ENCODE measurements around the gene PARD6G. TPM values are rescaled to one million over a fixed set of nuclear protein-coding genes. Genes with fewer than 3 reads are reported as not detected.

PARD6G gene
- total and polyA plus RNA-seq, 2 donors: 4.7 to 13.6 TPM

DNA sequence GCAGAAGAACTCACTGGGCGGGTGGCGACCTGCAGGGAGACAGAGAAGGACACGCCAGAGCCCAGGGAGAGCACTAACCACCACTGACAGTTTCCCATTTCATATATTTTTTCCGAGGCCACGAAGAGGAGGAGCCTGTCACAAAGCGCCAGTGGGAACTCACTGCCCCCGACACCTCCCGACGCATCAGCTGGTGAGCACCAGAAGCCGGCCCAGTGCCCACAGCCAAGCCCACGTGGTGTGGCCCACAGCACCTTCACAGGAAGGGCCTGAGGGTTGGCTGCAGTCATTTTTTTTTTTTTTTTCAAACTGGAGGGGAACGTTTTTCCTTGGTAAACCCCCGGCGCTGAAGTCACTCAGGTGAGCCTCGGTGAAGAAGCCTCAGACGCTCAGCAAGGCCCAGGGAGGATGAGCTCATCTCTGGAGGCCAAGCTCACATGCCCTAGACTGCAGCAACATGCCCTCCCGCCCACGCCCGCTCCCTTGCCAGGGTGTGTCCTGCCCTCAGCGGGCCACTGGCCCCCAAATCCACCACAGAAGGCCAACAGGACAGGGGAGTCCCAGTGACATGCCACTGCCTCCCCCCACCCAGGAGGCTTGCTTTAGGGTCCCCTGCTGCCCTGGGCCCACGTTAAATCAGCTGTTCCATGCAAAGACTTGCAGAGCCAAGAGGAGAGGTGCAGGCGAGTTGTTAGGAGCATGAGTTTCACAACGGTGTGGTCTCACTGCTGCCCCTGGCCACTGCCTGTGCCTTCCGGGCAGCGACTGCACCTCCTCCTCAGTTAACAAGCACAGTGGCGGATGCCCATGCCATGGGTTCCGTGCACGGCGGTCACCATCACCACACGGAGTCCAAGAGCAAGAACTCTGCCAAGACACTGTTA, 68.1 kb downstream of the PARD6G start:
- H3K9me3 ChIP-seq (ENCODE audit: control insufficient read depth in 2 of 2, insufficient read depth in 1 of 2, low read length in 1 of 2): no peaks in the 10 kb centered on the region
- DNase-seq (ENCODE audit: low read depth in 6 of 9, low spot score in 9 of 9): no peak
- peak overlapping the region; percentile 55 to 72 for H3K27ac ChIP-seq (ENCODE audit: low read depth in 1 of 2, low read length in 1 of 2)
- 84% methylated on average over 30 of the region's 30 CpGs for whole genome bisulfite sequencing
- no peaks in the 10 kb centered on the region for H3K27me3 ChIP-seq (ENCODE audit: control insufficient read depth in 2 of 2, insufficient read depth in 1 of 2, low read length in 1 of 2)
- no peaks in the 10 kb centered on the region for H3K36me3 ChIP-seq (ENCODE audit: control insufficient read depth in 2 of 2, insufficient read depth in 2 of 2, low read length in 1 of 2)
- peaks cover 0 to 15% of the 10 kb centered on the region in 2 donors for H3K4me1 ChIP-seq (ENCODE audit: control insufficient read depth in 2 of 2, insufficient read depth in 2 of 2, low read length in 2 of 2)
- H3K4me3 ChIP-seq (ENCODE audit: low read length in 2 of 2): no peak overlapping the region

DNA sequence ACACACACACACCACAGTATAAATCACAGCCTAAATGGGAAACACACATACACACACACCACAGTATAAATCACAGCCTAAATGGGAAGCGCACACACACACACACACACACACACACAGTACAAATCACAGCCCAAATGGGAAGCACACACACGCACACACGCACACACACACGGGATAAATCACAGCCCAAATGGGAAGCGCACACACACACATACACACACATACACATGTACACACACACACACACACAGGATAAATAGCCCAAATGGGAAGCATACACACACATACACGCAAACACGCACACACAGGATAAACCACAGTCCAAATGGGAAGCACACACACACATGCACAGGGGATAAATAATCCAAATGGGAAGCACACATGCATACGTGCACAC, 70.2 kb downstream of the PARD6G start:
- 93% methylated on average over 8 of the region's 8 CpGs for WGBS
- no peaks in the 10 kb centered on the region for H3K9me3 ChIP-seq (ENCODE audit: control insufficient read depth in 2 of 2, insufficient read depth in 1 of 2, low read length in 1 of 2)
- DNase-seq (ENCODE audit: low read depth in 6 of 9, low spot score in 9 of 9): no peak
- no peak overlapping the region for H3K4me3 ChIP-seq (ENCODE audit: low read length in 2 of 2)
- H3K27me3 ChIP-seq (ENCODE audit: control insufficient read depth in 2 of 2, insufficient read depth in 1 of 2, low read length in 1 of 2): no peaks in the 10 kb centered on the region
- H3K36me3 ChIP-seq (ENCODE audit: control insufficient read depth in 2 of 2, insufficient read depth in 2 of 2, low read length in 1 of 2): no peaks in the 10 kb centered on the region
- H3K4me1 ChIP-seq (ENCODE audit: control insufficient read depth in 2 of 2, insufficient read depth in 2 of 2, low read length in 2 of 2): peaks cover 0 to 15% of the 10 kb centered on the region in 2 donors
- H3K27ac ChIP-seq (ENCODE audit: low read depth in 1 of 2, low read length in 1 of 2): no peak overlapping the region

DNA sequence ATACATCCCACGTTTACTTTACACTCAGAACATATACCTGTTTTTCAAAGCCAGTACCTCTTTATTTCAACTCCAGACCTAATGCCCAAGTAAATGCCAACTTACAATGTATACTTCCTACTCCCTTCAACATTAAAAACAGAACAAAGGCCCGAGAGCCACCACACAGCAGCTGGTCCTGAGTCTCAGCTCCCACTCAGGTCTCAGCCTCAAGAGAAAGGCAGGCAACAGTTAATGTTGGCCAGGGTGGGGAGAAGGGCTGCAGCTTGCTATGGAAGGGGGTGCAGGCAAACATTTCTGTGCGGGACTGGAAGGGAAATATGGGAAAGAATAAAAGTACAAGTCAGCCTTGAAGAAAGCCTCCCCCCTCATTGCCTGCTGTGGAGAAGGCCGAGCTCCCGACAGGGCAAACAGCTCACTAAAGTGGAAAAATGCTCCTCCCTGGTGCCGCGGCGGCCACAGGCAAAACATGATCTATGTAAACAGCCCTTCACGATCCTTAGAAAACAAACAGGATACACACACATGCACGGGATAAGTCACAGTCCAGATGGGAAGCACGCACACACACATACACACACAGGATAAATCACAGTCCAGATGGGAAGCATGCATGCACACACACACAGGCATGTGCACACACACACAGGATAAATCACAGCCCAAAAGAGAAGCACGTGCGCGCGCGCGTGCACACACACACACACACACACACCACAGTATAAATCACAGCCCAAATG, 70.8 kb downstream of the PARD6G start:
- 87% methylated on average over 17 of the region's 17 CpGs for WGBS
- DNase-seq (ENCODE audit: low read depth in 6 of 9, low spot score in 9 of 9): no peak

DNA sequence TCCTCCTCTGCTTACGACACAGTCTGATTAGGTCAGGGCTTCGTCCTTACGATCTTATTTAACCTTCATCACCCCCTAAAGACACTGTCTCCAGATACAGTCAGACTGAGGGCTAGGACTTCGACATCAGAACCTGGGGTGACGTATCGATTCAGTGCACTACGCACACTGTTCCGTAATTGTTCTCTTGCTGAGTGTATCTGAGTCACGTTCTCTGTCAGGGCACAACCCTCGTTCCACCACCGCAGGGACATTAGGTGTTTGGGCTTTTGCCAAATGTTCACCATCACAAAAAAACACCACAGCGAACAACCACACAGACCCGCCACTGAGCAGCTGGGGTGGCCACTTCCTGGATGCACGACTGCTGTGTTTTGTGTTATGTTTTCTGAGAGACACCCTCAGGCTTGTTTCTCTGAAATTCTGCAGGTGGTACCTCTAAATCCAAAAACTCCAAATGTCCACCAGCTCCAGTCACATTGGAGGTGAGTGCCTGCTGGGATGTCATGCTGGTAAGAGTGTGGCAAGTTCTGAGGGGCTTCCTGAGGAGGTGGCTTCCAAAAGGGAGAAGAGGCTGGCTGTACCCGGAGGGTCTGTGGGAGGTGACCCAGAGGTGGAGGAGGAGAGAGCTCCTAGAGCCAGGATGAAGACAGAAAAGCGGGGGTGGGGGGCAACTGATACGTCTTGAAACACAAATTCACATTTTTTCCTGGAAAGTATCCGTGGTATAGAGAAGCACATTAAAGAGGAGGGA, 71.7 kb downstream of the PARD6G start:
- DNase-seq (ENCODE audit: low read depth in 6 of 9, low spot score in 9 of 9): no peak
- Histone ChIP-seq H3K9me3 (ENCODE audit: control insufficient read depth in 2 of 2, insufficient read depth in 1 of 2, low read length in 1 of 2) (no peaks in the 10 kb centered on the region), H3K4me1 (ENCODE audit: control insufficient read depth in 2 of 2, insufficient read depth in 2 of 2, low read length in 2 of 2) (peaks cover 0 to 15% of the 10 kb centered on the region in 2 donors), H3K27ac (ENCODE audit: low read depth in 1 of 2, low read length in 1 of 2) (no peak overlapping the region), H3K27me3 (ENCODE audit: control insufficient read depth in 2 of 2, insufficient read depth in 1 of 2, low read length in 1 of 2) (peaks cover 0 to 4% of the 10 kb centered on the region in 2 donors), H3K36me3 (ENCODE audit: control insufficient read depth in 2 of 2, insufficient read depth in 2 of 2, low read length in 1 of 2) (no peaks in the 10 kb centered on the region), H3K4me3 (ENCODE audit: low read length in 2 of 2) (no peak overlapping the region)
- 59% methylated on average over 18 of the region's 18 CpGs for WGBS

More for the DNA sequence above, 70.8 kb downstream of the PARD6G start:
- Histone ChIP-seq H3K27ac (ENCODE audit: low read depth in 1 of 2, low read length in 1 of 2) (no peak overlapping the region), H3K9me3 (ENCODE audit: control insufficient read depth in 2 of 2, insufficient read depth in 1 of 2, low read length in 1 of 2) (no peaks in the 10 kb centered on the region), H3K36me3 (ENCODE audit: control insufficient read depth in 2 of 2, insufficient read depth in 2 of 2, low read length in 1 of 2) (no peaks in the 10 kb centered on the region), H3K27me3 (ENCODE audit: control insufficient read depth in 2 of 2, insufficient read depth in 1 of 2, low read length in 1 of 2) (no peaks in the 10 kb centered on the region), H3K4me1 (ENCODE audit: control insufficient read depth in 2 of 2, insufficient read depth in 2 of 2, low read length in 2 of 2) (peaks cover 0 to 15% of the 10 kb centered on the region in 2 donors), H3K4me3 (ENCODE audit: low read length in 2 of 2) (no peak overlapping the region)

DNA sequence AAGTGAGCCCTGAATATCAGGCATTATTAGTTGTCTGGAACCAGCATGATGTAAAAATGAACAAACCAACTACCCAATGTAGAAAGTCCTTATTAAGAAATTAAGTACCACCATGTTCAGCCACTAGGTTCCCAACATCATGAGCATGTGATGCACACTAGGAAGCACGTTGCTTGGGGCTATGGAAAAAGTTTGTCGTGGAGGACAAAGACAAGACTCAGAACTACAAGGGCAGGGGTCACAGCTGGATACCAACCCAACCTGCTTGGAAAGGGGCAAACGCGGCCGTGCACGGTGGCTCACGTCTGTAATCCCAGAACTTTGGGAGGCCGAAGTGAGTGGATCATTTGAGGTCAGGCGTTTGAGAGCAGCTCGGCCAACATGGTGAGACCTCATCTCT, 74.3 kb downstream of the PARD6G start:
- Histone ChIP-seq H3K9me3 (ENCODE audit: control insufficient read depth in 2 of 2, insufficient read depth in 1 of 2, low read length in 1 of 2) (no peaks in the 10 kb centered on the region), H3K36me3 (ENCODE audit: control insufficient read depth in 2 of 2, insufficient read depth in 2 of 2, low read length in 1 of 2) (no peaks in the 10 kb centered on the region), H3K4me3 (ENCODE audit: low read length in 2 of 2) (no peak overlapping the region), H3K27me3 (ENCODE audit: control insufficient read depth in 2 of 2, insufficient read depth in 1 of 2, low read length in 1 of 2) (peaks cover 0 to 7% of the 10 kb centered on the region in 2 donors), H3K4me1 (ENCODE audit: control insufficient read depth in 2 of 2, insufficient read depth in 2 of 2, low read length in 2 of 2) (no peaks in the 10 kb centered on the region), H3K27ac (ENCODE audit: low read depth in 1 of 2, low read length in 1 of 2) (no peak overlapping the region)
- DNase-seq (ENCODE audit: low read depth in 6 of 9, low spot score in 9 of 9): no peak
- 96% methylated on average over 10 of the region's 10 CpGs for WGBS

DNA sequence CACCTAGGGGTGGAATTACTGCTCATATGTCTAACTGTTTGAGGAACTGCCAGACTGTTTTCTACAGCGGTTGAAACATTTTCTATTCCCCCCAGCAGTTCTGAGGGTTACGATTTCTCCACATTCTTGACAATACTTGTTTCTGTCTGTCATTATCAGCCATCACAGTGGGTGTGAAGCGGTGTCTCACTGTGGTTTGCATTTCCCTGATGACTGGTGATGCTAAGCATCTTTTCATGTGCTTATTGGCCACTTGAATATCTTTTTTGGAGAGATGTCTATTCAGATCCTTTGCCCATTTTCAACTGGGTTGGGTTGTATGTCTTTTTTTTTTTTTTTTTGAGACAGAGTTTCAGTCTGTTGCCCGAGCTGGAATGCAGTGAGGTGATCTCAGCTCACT, 75.3 kb downstream of the PARD6G start:
- Histone ChIP-seq H3K4me1 (ENCODE audit: control insufficient read depth in 2 of 2, insufficient read depth in 2 of 2, low read length in 2 of 2) (no peaks in the 10 kb centered on the region), H3K36me3 (ENCODE audit: control insufficient read depth in 2 of 2, insufficient read depth in 2 of 2, low read length in 1 of 2) (no peaks in the 10 kb centered on the region), H3K4me3 (ENCODE audit: low read length in 2 of 2) (no peak overlapping the region), H3K27ac (ENCODE audit: low read depth in 1 of 2, low read length in 1 of 2) (peak overlapping the region in 1 of 2 donors; percentile 57), H3K27me3 (ENCODE audit: control insufficient read depth in 2 of 2, insufficient read depth in 1 of 2, low read length in 1 of 2) (peaks cover 0 to 7% of the 10 kb centered on the region in 2 donors), H3K9me3 (ENCODE audit: control insufficient read depth in 2 of 2, insufficient read depth in 1 of 2, low read length in 1 of 2) (no peaks in the 10 kb centered on the region)
- no peak for DNase-seq (ENCODE audit: low read depth in 6 of 9, low spot score in 9 of 9)
- WGBS: 82% methylated on average over 4 of the region's 4 CpGs

DNA sequence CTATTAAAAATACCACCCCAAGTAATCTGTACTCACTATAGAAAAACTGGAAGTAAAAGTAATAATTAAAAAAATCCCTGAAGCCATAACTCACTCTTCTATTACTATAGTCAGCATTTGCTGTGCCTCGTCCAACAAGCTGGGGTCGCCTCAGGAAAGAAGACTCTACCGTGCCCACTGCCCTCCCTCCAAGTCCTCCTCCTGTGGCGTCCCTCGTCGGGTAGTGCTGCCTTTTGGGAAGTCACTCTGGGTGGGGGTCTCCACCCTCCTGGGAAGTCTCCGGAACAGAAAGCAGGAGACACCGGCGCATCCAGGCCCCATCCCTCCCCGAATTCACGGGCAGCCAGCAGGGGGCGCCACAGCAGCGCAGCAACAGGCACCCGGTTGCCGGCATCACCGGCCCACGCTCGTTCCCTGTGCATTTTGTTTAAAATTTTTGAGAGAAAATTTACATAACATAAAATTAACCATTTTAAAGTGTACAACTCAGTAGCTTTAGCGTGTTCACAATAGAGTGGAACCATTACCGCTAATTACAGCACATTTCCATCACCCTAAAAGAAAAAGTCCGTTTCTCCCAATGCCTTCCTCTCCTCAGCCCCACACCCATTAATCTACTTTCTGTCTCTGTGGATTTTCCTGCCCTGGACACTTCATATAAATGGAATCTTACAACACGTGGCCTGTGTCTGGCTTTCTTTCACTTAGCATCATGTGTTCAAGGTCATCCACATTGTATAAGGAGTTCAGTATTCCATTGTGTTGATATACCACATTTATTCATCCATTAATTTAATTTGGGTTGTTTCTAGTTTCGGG, 76.1 kb downstream of the PARD6G start:
- H3K4me3 ChIP-seq (ENCODE audit: low read length in 2 of 2): no peak overlapping the region
- no peaks in the 10 kb centered on the region for H3K36me3 ChIP-seq (ENCODE audit: control insufficient read depth in 2 of 2, insufficient read depth in 2 of 2, low read length in 1 of 2)
- peak in 2 of 9 donors; percentile 15 to 25 for DNase-seq (ENCODE audit: low read depth in 6 of 9, low spot score in 9 of 9)
- H3K9me3 ChIP-seq (ENCODE audit: control insufficient read depth in 2 of 2, insufficient read depth in 1 of 2, low read length in 1 of 2): no peaks in the 10 kb centered on the region
- H3K27ac ChIP-seq (ENCODE audit: low read depth in 1 of 2, low read length in 1 of 2): peak overlapping the region in 1 of 2 donors; percentile 61
- H3K4me1 ChIP-seq (ENCODE audit: control insufficient read depth in 2 of 2, insufficient read depth in 2 of 2, low read length in 2 of 2): no peaks in the 10 kb centered on the region
- peaks cover 0 to 7% of the 10 kb centered on the region in 2 donors for H3K27me3 ChIP-seq (ENCODE audit: control insufficient read depth in 2 of 2, insufficient read depth in 1 of 2, low read length in 1 of 2)
- WGBS: 36% methylated on average over 23 of the region's 23 CpGs

DNA sequence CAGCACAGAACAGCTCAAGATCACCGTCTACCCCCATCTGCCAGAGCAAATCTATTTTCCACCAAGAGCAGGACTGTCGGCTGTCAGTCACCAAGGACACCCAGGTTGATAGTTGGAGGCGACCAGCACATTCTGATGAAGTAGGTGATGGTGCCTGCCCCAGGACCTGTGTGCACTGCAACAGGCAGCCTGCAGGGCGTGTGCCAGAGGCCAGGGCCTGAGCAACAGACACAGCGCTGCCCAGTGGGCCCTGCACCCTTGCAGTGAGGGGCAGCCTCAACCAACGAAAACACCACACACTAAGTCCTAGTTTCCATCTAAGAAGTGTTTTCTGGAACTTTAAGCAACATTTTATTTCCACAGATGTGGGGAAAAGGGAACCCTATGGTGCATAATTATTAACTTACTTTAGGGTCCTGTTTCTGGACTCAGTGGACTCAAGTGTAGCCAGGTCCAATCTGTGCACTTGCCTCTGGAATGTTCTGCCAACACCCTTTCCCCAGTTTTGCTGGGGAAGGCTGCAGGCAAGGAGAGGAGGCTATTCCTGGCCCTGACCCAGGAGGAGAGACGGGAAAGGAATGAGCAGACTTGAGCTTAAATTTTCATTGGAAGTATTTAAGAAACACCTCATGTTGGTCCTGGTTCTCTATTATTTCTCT, 76.8 kb downstream of the PARD6G start:
- WGBS: 94% methylated on average over 7 of the region's 7 CpGs
- H3K4me1 ChIP-seq (ENCODE audit: control insufficient read depth in 2 of 2, insufficient read depth in 2 of 2, low read length in 2 of 2): no peaks in the 10 kb centered on the region
- no peaks in the 10 kb centered on the region for H3K36me3 ChIP-seq (ENCODE audit: control insufficient read depth in 2 of 2, insufficient read depth in 2 of 2, low read length in 1 of 2)
- DNase-seq (ENCODE audit: low read depth in 6 of 9, low spot score in 9 of 9): no peak
- no peaks in the 10 kb centered on the region for H3K9me3 ChIP-seq (ENCODE audit: control insufficient read depth in 2 of 2, insufficient read depth in 1 of 2, low read length in 1 of 2)
- H3K27me3 ChIP-seq (ENCODE audit: control insufficient read depth in 2 of 2, insufficient read depth in 1 of 2, low read length in 1 of 2): peaks cover 0 to 7% of the 10 kb centered on the region in 2 donors
- H3K27ac ChIP-seq (ENCODE audit: low read depth in 1 of 2, low read length in 1 of 2): no peak overlapping the region
- no peak overlapping the region for H3K4me3 ChIP-seq (ENCODE audit: low read length in 2 of 2)

Data from thymus (tissue), 11 donors.